ENCODE results near the gene SH3BGR.
"Not testable (repeated sequence)": the region's sequence is repeated elsewhere in the genome, so short reads cannot be mapped to it uniquely, and the experiment has no call there.

SH3BGR gene

DNA sequence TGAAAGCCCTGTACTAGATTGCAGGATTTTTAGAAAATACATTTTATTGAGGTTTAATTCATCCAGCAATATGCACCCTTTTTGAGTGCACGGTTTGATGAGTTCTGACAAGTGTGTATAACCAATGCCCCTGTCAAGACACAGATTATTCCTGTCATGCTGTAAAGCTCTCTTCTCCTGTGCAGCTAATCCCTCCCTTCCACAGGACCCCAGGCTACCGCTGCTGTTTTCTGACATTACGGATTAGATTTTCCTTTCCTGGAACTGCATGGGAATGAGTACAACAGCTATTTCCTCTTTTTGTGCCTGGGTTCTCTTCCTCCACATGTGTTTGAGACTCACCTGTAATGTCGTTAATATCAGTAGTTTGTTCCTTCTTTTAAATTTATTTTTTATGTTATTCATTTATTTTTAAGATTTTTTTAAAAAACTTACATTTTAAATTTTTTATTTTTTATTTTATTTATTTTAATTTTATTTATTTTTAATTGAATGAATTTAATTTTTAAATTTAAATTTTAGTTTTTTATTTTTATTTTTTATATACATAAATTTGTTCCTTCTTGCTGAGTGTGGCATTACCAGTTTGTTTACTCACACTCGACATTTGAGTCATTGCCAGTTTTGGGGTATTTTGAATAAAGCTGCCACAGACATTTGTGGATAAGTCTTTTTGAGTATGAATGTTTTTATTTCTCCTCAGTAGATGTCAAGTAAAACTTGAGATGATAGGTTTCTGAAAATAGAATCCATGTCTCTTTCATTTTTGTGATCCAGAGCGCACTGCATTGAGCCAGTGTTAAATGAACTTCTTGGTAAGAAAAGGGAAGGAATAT lies 82.0 kb downstream of the SH3BGR start:
- H3K4me3 Mint-ChIP-seq: no peak overlapping the region
- no peak overlapping the region for H3K27ac Mint-ChIP-seq
- H3K27me3 Mint-ChIP-seq: peaks cover 6% of the 10 kb centered on the region
- H3K4me1 Mint-ChIP-seq: no peaks in the 10 kb centered on the region
- DNase-seq: no peak
- H3K9me3 Mint-ChIP-seq: no peaks in the 10 kb centered on the region
- H3K36me3 Mint-ChIP-seq: no peaks in the 10 kb centered on the region
- CTCF ChIA-PET: interaction anchor here (0.7 to 1.5 kb wide), 2 partner anchors 16 to 18 kb away, joined by 5 read pairs; no protein-coding TSS in a partner anchor

DNA sequence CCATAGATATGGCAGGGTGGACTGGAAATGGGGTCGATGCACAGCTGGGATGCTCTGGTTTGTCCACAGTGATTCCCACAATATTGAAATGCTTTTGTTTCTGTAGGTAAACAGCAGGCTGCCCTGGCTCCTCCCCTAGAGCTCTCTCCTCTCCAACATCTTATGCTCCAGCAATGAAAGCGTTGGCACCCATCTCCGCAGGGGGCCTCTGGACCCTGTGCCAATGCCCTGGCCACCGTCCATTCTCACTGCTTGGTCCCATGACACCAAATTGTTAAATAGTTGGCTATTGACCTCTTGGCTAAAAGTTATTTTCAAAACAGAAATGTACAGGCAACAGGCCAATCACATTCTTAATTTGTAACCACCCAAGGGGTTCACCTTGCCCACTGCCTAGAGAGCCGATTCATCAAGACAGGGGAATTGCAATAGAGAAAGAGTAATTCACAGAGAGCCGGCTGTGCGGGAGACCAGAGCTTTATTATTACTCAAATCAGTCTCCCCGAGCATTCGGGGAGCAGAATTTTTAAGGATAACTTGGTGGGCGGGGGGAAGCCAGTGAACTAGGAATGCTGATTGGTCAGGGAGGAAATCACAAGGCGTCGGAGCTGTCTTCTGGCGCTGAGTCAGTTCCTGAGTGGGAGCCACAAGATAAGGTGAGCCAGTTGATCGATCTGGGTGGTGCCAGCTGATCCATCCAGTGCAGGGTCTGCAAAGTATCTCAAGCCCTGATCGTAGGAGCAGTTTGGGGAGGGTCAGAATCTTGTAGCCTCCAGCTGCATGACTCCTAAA lies 84.1 kb downstream of the SH3BGR start:
- Mint-ChIP-seq H3K4me1 (no peaks in the 10 kb centered on the region), H3K36me3 (no peaks in the 10 kb centered on the region), H3K4me3 (no peak overlapping the region), H3K27ac (no peak overlapping the region), H3K27me3 (peaks cover 6% of the 10 kb centered on the region), H3K9me3 (no peaks in the 10 kb centered on the region)
- no peak for DNase-seq
- CTCF ChIA-PET: no interaction called here

DNA sequence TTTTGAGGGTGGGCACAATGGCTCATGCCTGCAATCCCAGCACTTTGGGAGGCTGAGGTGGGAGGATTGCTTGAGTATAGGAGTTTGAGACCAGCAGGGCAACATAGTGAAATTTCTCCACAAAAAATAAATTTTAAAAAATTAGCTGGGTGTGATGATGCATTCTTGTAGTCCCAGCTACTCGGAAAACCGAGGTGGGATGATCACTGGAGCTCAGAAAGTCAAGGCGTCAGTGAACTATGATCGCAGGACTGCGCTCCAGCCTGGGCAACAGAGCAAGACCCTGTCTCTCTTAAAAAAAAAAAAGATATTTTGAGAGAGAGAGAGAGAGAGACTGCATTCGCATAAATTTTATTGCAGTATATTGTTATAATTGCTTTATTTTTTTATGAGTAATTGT lies 85.1 kb downstream of the SH3BGR start:
- H3K27ac Mint-ChIP-seq: no peak overlapping the region
- H3K4me3 Mint-ChIP-seq: no peak overlapping the region
- H3K4me1 Mint-ChIP-seq: no peaks in the 10 kb centered on the region
- CTCF ChIA-PET: no interaction called here
- H3K27me3 Mint-ChIP-seq: peaks cover 4% of the 10 kb centered on the region
- peaks cover 3% of the 10 kb centered on the region for H3K9me3 Mint-ChIP-seq
- no peak for DNase-seq
- no peaks in the 10 kb centered on the region for H3K36me3 Mint-ChIP-seq

DNA sequence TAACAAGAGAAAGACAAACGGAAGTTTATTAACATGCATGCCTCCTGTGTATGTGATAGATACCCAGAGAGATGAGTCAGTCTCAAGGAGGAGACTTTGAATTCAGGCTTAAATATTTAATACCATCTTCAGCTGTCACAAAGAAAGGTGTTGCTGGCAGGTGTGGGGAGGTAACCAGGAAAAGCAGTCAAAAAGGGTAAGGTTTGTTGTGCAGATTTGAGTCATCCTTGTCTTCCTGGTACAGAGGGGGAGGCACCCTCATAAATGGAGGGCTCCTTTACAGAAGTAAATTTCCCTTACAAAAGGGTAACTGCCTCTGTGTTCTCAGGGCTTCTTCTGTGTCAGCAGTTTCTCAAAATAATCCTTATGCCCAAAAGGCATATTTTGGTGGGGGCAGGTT lies 85.8 kb downstream of the SH3BGR start:
- H3K4me1 Mint-ChIP-seq: no peaks in the 10 kb centered on the region
- H3K36me3 Mint-ChIP-seq: no peaks in the 10 kb centered on the region
- CTCF ChIA-PET: no interaction called here
- H3K27me3 Mint-ChIP-seq: peaks cover 4% of the 10 kb centered on the region
- DNase-seq: no peak
- peaks cover 3% of the 10 kb centered on the region for H3K9me3 Mint-ChIP-seq
- no peak overlapping the region for H3K4me3 Mint-ChIP-seq
- H3K27ac Mint-ChIP-seq: no peak overlapping the region

DNA sequence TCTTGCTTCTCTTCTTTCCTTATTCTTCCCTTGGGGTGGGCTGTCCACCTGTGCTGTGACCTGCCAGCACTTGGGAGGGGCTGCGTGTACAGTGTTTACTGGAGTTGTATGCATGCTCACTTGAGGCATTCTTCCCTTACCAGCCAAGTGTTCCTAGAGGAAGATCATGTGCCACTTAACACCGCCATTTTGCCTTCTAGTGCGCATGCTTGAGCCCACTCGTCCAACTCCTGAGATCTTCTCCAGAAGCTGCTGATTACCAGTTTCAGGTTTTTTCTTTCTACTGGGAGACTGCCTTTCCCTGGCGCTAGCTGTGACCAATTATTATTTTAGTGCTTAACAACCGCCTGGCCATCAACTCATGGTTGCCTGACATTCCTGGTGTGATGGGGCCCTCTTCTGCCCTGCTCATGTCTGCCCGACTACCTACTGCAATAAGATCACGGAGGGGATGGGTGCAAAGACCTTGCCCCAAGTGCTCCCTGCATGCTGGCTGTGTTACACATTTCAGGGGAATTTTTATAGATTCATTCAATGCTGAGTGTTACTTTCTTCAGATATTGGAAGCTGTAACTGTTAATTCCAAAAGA lies 86.8 kb downstream of the SH3BGR start:
- Mint-ChIP-seq H3K27ac (no peak overlapping the region), H3K4me1 (no peaks in the 10 kb centered on the region), H3K36me3 (no peaks in the 10 kb centered on the region), H3K9me3 (peaks cover 3% of the 10 kb centered on the region), H3K4me3 (no peak overlapping the region), H3K27me3 (peaks cover 4% of the 10 kb centered on the region)
- DNase-seq: no peak
- CTCF ChIA-PET: interaction anchor here (1.4 kb wide), 1 partner anchor 28 kb away, joined by 4 read pairs; no protein-coding TSS in a partner anchor

DNA sequence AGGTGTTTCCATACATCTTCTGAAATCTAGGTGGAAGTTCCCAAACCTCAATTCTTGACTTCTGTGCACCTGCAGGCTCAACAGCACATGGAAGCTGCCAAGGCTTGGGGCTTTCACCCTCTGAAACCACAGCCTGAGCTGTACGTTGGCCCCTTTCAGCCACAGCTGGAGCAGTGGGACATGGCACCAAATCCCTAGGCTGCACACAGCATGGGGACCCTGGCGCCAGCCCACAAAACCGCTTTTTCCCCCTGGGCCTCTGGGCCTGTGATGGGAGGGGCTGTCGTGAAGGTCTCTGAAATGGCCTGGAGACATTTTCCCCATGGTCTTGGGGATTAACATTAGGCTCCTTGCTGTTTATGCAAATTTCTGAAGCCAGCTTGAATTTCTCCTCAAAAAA lies 88.6 kb downstream of the SH3BGR start:
- H3K4me1 Mint-ChIP-seq, H3K9me3 Mint-ChIP-seq, CTCF ChIA-PET: not testable (repeated sequence)

DNA sequence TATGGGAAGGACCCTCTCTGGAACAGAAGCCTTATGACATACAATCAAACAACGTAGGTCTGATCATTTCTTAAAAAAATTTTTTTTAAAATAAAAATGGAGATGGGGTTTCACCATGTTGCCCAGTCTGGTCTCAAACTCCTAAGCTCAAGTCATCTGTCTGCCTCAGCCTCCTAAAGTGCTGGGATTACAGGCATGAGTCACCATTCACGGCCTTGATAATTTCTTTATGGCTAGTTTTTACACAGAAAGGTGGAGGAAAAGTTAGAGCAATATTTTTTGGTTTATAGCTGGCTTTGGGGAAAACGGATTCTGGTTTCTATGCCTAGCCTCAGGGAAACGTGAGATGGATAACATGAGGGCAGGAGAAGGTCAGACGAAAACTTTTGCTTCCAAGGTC lies 91.0 kb downstream of the SH3BGR start:
- Mint-ChIP-seq H3K36me3 (no peaks in the 10 kb centered on the region), H3K27me3 (peaks cover 4% of the 10 kb centered on the region), H3K4me1 (no peaks in the 10 kb centered on the region), H3K4me3 (no peak overlapping the region), H3K9me3 (peaks cover 3% of the 10 kb centered on the region), H3K27ac (no peak overlapping the region)
- CTCF ChIA-PET: no interaction called here
- no peak for DNase-seq

More for the DNA sequence above, 88.6 kb downstream of the SH3BGR start:
- not testable (repeated sequence) for DNase-seq, H3K4me3 Mint-ChIP-seq, H3K27ac Mint-ChIP-seq, H3K36me3 Mint-ChIP-seq, H3K27me3 Mint-ChIP-seq

DNA sequence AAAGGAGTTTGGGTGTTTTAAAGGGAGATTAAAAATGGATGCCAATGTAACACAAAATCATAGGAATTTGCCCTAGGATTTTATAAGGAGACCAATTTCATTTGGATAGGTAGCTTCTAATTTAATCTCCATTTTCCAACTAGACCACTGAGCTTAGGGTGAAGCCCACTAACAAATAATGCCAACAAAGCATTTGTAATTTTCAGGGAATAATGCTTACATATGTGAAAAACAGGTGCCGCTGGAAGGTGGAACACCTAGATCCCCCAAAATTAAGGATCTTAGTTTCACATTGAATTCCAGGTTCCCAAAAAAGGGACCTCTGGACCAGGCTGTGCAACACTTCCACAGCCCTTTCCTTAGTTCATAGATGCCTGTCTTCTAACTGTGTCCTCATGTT lies 94.8 kb downstream of the SH3BGR start:
- Mint-ChIP-seq H3K9me3 (no peaks in the 10 kb centered on the region), H3K4me1 (no peaks in the 10 kb centered on the region), H3K27me3 (no peaks in the 10 kb centered on the region), H3K27ac (no peak overlapping the region), H3K36me3 (no peaks in the 10 kb centered on the region), H3K4me3 (no peak overlapping the region)
- no peak for DNase-seq
- CTCF ChIA-PET: no interaction called here

DNA sequence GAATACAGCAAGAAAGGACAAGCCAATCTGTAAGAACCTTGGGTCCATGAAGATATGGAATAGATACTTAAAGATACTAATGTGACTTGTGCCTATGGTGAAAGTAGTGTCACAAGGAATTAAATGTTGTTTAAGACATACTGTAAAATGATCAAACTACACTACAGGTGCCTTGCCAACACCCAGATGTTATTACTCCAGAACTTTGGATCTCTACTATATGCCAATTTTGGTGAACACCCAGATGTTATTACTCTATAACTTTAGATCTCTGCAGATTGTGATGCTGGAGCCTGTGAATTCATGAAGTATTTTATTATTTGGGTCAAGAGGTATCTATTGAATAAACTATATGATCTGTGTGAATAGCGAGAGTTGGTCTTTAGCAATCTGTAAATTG lies 101.1 kb downstream of the SH3BGR start:
- no peak overlapping the region for H3K27ac Mint-ChIP-seq
- CTCF ChIA-PET: no interaction called here
- no peak overlapping the region for H3K4me3 Mint-ChIP-seq
- no peaks in the 10 kb centered on the region for H3K27me3 Mint-ChIP-seq
- DNase-seq: no peak
- H3K4me1 Mint-ChIP-seq: no peaks in the 10 kb centered on the region
- no peaks in the 10 kb centered on the region for H3K36me3 Mint-ChIP-seq
- H3K9me3 Mint-ChIP-seq: peaks cover 2% of the 10 kb centered on the region

DNA sequence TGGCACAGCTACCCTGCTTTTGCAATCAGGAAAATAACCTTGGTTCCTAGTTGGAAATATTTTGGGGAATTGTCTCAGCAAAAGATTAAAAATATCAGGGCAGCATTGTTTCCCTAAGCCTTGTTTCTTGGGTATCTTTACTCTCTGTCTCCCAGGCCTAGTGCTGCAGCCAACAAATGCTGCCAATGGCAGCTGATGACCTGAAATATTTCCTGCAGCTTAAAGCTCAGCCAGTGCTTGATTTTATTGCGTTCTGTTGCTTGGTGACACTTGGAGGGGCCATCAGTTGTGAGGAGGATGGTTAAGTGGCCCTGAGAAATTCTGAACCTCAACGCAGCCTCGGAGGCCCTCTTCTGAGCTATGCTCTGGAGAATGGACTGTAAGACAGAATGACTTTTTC lies 101.6 kb downstream of the SH3BGR start:
- CTCF ChIA-PET: no interaction called here
- peaks cover 2% of the 10 kb centered on the region for H3K9me3 Mint-ChIP-seq
- no peaks in the 10 kb centered on the region for H3K27me3 Mint-ChIP-seq
- H3K36me3 Mint-ChIP-seq: no peaks in the 10 kb centered on the region
- DNase-seq: no peak
- no peak overlapping the region for H3K27ac Mint-ChIP-seq
- no peaks in the 10 kb centered on the region for H3K4me1 Mint-ChIP-seq
- H3K4me3 Mint-ChIP-seq: no peak overlapping the region

DNA sequence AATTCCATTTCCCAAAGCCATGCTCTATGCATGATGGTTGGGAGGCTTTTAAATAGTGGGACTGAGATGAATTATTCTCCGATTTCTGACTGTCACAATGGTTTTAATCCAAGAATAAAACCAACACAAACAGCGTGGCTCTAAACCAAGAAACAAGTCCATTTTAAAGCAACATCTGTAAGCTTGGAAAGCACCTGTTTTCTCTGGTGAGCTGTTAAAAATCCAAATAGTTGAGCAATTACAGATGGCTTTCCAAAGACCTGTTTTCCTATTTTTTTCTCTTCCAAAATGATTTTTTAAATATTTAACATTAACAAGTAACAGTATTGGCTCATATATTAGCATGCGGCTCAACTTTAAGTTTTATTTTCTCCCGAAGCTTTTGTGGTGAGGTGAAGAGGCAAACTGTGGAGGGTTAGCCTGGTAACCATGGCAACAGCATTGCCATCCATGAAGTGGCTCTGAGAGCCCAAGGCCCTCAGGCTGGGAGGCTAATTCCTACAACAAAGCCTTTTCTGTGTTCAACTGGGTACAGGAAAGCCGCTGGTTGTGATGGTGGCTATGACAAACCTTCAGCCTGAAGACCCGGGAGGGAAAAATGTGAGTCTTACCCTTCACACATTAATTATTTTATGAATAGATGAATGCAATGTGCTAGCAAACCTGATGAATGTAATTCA lies 104.3 kb downstream of the SH3BGR start:
- H3K4me1 Mint-ChIP-seq: no peaks in the 10 kb centered on the region
- H3K4me3 Mint-ChIP-seq: no peak overlapping the region
- no peak for DNase-seq

DNA sequence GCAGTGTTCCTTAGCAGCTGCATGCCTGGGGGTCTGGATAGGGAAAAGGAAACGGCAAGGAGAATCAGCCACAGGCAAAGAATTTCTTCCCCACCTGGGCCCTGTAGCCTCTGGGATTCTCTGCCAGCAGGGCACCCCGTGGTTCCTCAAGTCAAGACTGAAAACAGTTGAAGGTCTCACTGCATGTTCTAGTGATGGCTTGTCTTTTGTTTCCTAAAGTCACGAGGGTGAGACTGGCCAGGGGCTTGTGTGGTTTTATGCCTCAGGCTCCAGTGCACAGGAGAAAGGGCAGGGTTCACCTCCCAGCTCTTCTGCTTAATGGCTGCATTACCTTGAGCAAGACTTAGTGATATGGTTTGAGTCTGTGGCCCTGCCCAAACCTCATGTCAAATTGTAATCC lies 107.7 kb downstream of the SH3BGR start:
- Mint-ChIP-seq H3K4me1 (no peaks in the 10 kb centered on the region), H3K27ac (no peak overlapping the region), H3K36me3 (no peaks in the 10 kb centered on the region), H3K9me3 (no peaks in the 10 kb centered on the region), H3K27me3 (no peaks in the 10 kb centered on the region), H3K4me3 (no peak overlapping the region)
- CTCF ChIA-PET: no interaction called here
- no peak for DNase-seq

More for the DNA sequence above, 104.3 kb downstream of the SH3BGR start:
- Mint-ChIP-seq H3K36me3 (no peaks in the 10 kb centered on the region), H3K27ac (no peak overlapping the region), H3K9me3 (peaks cover 2% of the 10 kb centered on the region), H3K27me3 (no peaks in the 10 kb centered on the region)
- CTCF ChIA-PET: interaction anchor here (0.6 kb wide), 1 partner anchor 185 kb away, joined by 3 read pairs; no protein-coding TSS in a partner anchor

DNA sequence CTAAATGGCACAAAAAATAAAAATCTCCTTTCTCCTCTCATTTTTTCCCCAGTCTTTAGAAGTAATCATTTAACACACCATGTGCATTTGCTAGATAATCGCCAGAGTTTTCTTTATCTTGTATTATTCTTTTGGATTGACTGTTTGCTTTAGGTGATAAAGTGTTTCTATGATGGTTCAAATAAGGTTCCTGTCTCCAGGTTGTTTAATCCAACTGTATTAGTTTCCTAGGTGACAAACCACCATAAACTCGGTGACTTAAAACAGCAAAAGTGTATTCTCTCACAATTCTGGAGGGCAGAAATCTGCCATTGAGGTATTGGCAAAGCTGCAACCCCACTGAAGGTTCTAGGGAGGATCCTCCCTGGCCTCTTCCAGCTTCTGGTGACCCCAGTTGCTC lies 109.4 kb downstream of the SH3BGR start:
- H3K27ac Mint-ChIP-seq: no peak overlapping the region
- H3K4me3 Mint-ChIP-seq: no peak overlapping the region
- no peaks in the 10 kb centered on the region for H3K9me3 Mint-ChIP-seq
- H3K36me3 Mint-ChIP-seq: no peaks in the 10 kb centered on the region
- H3K27me3 Mint-ChIP-seq: no peaks in the 10 kb centered on the region
- no peak for DNase-seq
- no peaks in the 10 kb centered on the region for H3K4me1 Mint-ChIP-seq
- CTCF ChIA-PET: no interaction called here

Data from activated naive CD4-positive, alpha-beta T cell treated with anti-CD3 and anti-CD28 coated beads, Interleukin-2, amount 10 ng/mL, durations not matched to agents 7 days and 5 days (primary cell).